Suprapubic skin (tissue), 3 donors: Measurements from ENCODE around the gene HTD2.

Experiments
- CTCF ChIP-seq, 2 donors: fragments of 200-600 bp in 1 of 2; fragments of 450-650 bp in 1 of 2; sonication (generic) in 1 of 2; IDR thresholded peaks; one replicate each; pipeline ENCODE4 v1.5.1; 2016 to 2019; ENCODE audit warnings: antibody characterized with exemption in 2 of 2, mild to moderate bottlenecking in 1 of 2, moderate library complexity in 1 of 2
- POLR2AphosphoS5 ChIP-seq, 3 donors: sonication (generic); formaldehyde crosslinking; IDR thresholded peaks; one replicate each; pipeline ENCODE4 v1.6.1; 2017; ENCODE audit warnings: antibody characterized with exemption in 3 of 3

GRCh38 chr3:58353722-58354553, 47.6 kb downstream of the HTD2 start:
- no peak for TF ChIP-seq POLR2AphosphoS5 (IDR thresholded peaks at IDR 0.05)
- no peak for TF ChIP-seq CTCF (IDR thresholded peaks at IDR 0.05)
